Panc1 (cell line): ENCODE results near the gene GPR55. TPM values are rescaled to one million over a fixed set of nuclear protein-coding genes. Genes with fewer than 3 reads are reported as not detected.
A peak's percentile ranks its signal among the peaks of the same experiment; 100 is the strongest.

Source experiments
- ATAC-seq: fragments of 200-7000 bp; cut with Tn5 transposase; 2 replicates; pipeline ENCODE4 v1.9.1; 2020; ENCODE audit warnings: mild to moderate bottlenecking, moderate library complexity
- BruUV-seq: library from RNA; stranded (reverse); fragments of 400-500 nt; replicated peaks from 2 replicates; lab custom pipeline; 2021; lab: Mats Ljungman, UMichigan
- CTCF ChIA-PET: fragments of 300-600 bp; sonication (Branson Sonifier 250); formaldehyde crosslinking; loops from one replicate; lab custom pipeline; 2022; ENCODE audit warnings: antibody characterized with exemption; lab: Charles Lee
- POLR2A ChIA-PET: fragments of 300-600 bp; sonication (Branson Sonifier 250); formaldehyde crosslinking; loops from one replicate; lab custom pipeline; 2022; ENCODE audit warnings: antibody characterized with exemption; lab: Charles Lee
- DNase-seq: peaks from one replicate; pipeline ENCODE4 v3.0.0-alpha.2; 2010; ENCODE audit warnings: low read depth, low spot score
- H3K27ac ChIP-seq: 2 replicates; pipeline ENCODE4 v1.5.1; 2011; ENCODE audit warnings: mild to moderate bottlenecking, low read length, inconsistent platforms
- H3K27me3 ChIP-seq: fragments of 200-500 bp; sonication (Bioruptor generic); 2 replicates; pipeline ENCODE4 v1.6.0; 2014; ENCODE audit warnings: low read length, inconsistent platforms; ENCODE audit not compliant: control insufficient read depth, insufficient read depth
- H3K36me3 ChIP-seq: fragments of 200-500 bp; sonication (Bioruptor generic); 2 replicates; pipeline ENCODE4 v1.5.1; 2014; ENCODE audit warnings: inconsistent platforms, mild to moderate bottlenecking, low read length, moderate library complexity; ENCODE audit not compliant: control insufficient read depth, insufficient read depth
- H3K4me1 ChIP-seq: 2 replicates; pipeline ENCODE4 v1.5.1; 2011; ENCODE audit warnings: inconsistent platforms, mild to moderate bottlenecking, low read length, moderate library complexity; ENCODE audit not compliant: control insufficient read depth, insufficient read depth
- H3K4me3 ChIP-seq, 2 experiments: 2 replicates each; pipeline ENCODE4 v1.5.1; 2011 to 2012; ENCODE audit warnings: low read depth in 2 of 2, low read length in 2 of 2, mild to moderate bottlenecking in 2 of 2, inconsistent platforms in 1 of 2, moderate library complexity in 1 of 2
- H3K9me3 ChIP-seq: fragments of 200-500 bp; sonication (Bioruptor generic); 2 replicates; pipeline ENCODE4 v1.5.1; 2014; ENCODE audit warnings: low read depth, mild to moderate bottlenecking, inconsistent platforms, low read length, moderate library complexity; ENCODE audit not compliant: control insufficient read depth, insufficient read depth
- POLR2AphosphoS5 ChIP-seq: IDR thresholded peaks from 2 replicates; pipeline ENCODE4 v1.6.1; 2012; ENCODE audit warnings: mild to moderate bottlenecking, low read depth, low read length, moderate library complexity
- SIN3A ChIP-seq: IDR thresholded peaks from 2 replicates; pipeline ENCODE4 v1.6.1; 2012; ENCODE audit warnings: low read depth, mild to moderate bottlenecking, low read length, moderate library complexity, borderline replicate concordance; ENCODE audit not compliant: insufficient read depth
- TCF7L2 ChIP-seq: IDR thresholded peaks from 2 replicates; pipeline ENCODE4 v1.6.1; 2011; ENCODE audit warnings: mild to moderate bottlenecking, low read depth, low read length, inconsistent platforms
- in situ Hi-C: cut with HindIII; loops from 2 replicates; pipeline ENCODE4 v1.10.0; 2016; ENCODE audit warnings: low sequenced_read_pairs, low pct_unique_long_range_greater_than_20kb
- intact Hi-C: fragments of 100-400 bp; cut with micrococcal nuclease; formaldehyde crosslinking; loops from one replicate; pipeline ENCODE4 v1.10.0; 2022; ENCODE audit not compliant: unreplicated experiment
- total RNA-seq: library from RNA; stranded (reverse); gene quantifications from one replicate; pipeline ENCODE4 v1.2.1, GENCODE V29; 2021; ENCODE audit not compliant: unreplicated experiment
- TF ChIP-seq, protein P1 (sequence below), 2 experiments: IDR thresholded peaks; 2 replicates each; pipeline ENCODE4 v1.6.1; 2011 to 2012; ENCODE audit warnings: low read depth in 2 of 2, control low read depth in 1 of 2, low read length in 1 of 2, mild to moderate bottlenecking in 1 of 2, moderate library complexity in 1 of 2; ENCODE audit not compliant: insufficient read depth in 1 of 2
- TF ChIP-seq, protein P2 (sequence below): fragments of 450-650 bp; IDR thresholded peaks from 2 replicates; pipeline ENCODE4 v1.5.1; 2017; ENCODE audit warnings: mild to moderate bottlenecking

GPR55 gene
- total RNA-seq, 1 experiment from 2014 or later: 0.08 TPM

DNA sequence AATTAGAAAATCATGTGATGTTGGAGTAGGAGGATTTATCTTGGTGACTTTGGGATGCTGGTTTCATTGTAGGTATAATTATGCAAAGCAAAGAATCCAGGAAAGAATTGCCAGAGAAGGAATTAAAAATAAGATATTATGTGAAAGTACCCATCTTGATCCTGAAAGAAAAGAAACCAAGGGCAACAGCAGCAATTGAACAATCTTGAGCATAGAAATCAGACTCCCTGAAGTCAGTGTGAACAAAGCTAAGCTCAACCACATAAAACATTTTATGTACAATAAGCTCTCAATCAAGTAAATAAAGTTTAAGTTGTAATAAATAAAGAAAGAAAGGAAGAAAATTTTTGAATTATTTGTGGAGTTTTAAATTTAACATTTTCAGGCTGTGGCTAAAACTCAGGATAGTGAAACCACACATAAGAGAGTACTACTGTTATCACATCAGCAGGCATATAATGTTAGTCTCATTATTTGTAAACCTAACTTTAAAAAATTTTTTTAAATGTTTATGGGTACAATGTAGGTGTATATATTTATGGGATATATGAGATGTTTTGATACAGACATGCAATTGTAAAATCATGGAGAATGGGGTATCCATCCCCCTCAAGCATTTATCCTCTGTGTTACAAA, 32.8 kb upstream of the GPR55 start:
- DNase-seq: no peak
- ChIA-PET CTCF (no interaction called here), POLR2A (no interaction called here)
- intact Hi-C loops: no loop called here
- in situ Hi-C loops: no loop called here
- Histone ChIP-seq H3K27ac (no peak overlapping the region), H3K4me1 (no peaks in the 10 kb centered on the region), H3K36me3 (no peaks in the 10 kb centered on the region), H3K4me3 (peak overlapping the region; percentile 34 to 46), H3K9me3 (no peaks in the 10 kb centered on the region), H3K27me3 (peaks cover 21% of the 10 kb centered on the region)
- no TSS peak for BruUV-seq
- no peak for TF ChIP-seq POLR2AphosphoS5
- TF ChIP-seq TCF7L2: no peak
- TF ChIP-seq, protein P1, sequence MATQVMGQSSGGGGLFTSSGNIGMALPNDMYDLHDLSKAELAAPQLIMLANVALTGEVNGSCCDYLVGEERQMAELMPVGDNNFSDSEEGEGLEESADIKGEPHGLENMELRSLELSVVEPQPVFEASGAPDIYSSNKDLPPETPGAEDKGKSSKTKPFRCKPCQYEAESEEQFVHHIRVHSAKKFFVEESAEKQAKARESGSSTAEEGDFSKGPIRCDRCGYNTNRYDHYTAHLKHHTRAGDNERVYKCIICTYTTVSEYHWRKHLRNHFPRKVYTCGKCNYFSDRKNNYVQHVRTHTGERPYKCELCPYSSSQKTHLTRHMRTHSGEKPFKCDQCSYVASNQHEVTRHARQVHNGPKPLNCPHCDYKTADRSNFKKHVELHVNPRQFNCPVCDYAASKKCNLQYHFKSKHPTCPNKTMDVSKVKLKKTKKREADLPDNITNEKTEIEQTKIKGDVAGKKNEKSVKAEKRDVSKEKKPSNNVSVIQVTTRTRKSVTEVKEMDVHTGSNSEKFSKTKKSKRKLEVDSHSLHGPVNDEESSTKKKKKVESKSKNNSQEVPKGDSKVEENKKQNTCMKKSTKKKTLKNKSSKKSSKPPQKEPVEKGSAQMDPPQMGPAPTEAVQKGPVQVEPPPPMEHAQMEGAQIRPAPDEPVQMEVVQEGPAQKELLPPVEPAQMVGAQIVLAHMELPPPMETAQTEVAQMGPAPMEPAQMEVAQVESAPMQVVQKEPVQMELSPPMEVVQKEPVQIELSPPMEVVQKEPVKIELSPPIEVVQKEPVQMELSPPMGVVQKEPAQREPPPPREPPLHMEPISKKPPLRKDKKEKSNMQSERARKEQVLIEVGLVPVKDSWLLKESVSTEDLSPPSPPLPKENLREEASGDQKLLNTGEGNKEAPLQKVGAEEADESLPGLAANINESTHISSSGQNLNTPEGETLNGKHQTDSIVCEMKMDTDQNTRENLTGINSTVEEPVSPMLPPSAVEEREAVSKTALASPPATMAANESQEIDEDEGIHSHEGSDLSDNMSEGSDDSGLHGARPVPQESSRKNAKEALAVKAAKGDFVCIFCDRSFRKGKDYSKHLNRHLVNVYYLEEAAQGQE (IDR thresholded peaks at IDR 0.05; ENCODE audit: insufficient read depth in 1 of 2, low read depth in 2 of 2, low read length in 1 of 2): no peak
- TF ChIP-seq, protein P2, sequence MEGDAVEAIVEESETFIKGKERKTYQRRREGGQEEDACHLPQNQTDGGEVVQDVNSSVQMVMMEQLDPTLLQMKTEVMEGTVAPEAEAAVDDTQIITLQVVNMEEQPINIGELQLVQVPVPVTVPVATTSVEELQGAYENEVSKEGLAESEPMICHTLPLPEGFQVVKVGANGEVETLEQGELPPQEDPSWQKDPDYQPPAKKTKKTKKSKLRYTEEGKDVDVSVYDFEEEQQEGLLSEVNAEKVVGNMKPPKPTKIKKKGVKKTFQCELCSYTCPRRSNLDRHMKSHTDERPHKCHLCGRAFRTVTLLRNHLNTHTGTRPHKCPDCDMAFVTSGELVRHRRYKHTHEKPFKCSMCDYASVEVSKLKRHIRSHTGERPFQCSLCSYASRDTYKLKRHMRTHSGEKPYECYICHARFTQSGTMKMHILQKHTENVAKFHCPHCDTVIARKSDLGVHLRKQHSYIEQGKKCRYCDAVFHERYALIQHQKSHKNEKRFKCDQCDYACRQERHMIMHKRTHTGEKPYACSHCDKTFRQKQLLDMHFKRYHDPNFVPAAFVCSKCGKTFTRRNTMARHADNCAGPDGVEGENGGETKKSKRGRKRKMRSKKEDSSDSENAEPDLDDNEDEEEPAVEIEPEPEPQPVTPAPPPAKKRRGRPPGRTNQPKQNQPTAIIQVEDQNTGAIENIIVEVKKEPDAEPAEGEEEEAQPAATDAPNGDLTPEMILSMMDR: no peak
- no peak for TF ChIP-seq SIN3A
- ATAC-seq: no peak

DNA sequence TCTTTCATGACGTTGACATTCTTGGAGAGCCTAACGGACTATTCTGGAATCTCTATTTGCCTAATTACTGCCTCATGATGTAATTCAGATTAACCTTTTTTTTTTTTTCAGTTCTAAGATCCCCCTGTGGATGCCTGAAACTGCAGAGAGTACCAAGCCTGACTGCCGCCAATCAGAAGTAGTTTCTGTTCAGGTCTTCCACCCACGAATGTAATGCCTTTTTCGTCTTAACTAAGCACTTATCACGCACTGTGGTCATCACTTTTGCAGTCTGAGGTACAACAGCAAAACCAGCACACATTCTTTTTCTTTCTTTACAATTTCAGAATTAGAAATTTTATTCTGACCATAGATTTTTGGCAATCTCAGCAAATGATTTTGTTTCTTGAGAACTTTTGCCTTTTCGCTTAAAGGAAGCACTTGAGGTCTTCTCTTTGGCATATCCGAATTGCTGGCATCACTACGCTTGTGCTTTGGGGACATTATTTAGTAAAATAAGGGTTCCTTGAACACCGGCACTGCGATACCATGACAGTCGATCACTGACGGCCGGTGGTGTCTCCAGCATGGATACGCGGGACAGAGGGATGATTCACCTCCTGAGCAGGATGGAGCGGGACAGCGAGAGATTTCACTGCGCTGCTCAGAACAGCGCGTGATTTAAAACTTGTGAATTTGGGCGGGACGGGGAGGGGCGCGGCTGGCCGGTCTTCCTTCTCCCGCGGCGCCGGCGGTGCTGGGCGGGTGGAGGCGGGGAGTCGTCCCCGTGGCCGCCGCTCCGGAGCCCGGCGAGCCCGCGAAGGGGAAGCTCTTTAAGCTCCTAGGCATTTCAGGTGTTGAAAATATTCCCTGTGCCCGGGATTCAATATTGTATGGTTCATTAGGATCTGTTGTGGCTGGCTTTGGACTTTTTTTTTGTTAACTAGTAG, 32.0 kb upstream of the GPR55 start:
- in situ Hi-C loops (no loop called here), intact Hi-C loops (no loop called here)
- ATAC-seq (peak; percentile 91), DNase-seq (no peak)
- Histone ChIP-seq H3K27me3 (peaks cover 21% of the 10 kb centered on the region), H3K36me3 (no peaks in the 10 kb centered on the region), H3K27ac (no peak overlapping the region), H3K4me3 (peak overlapping the region; percentile 34 to 46), H3K4me1 (no peaks in the 10 kb centered on the region), H3K9me3 (no peaks in the 10 kb centered on the region)
- CTCF ChIA-PET: no interaction called here
- BruUV-seq: no TSS peak
- TF ChIP-seq TCF7L2 (no peak), SIN3A (no peak), POLR2AphosphoS5 (no peak)
- TF ChIP-seq, protein P2: no peak
- TF ChIP-seq, protein P1 (IDR thresholded peaks at IDR 0.05; ENCODE audit: insufficient read depth in 1 of 2, low read depth in 2 of 2, low read length in 1 of 2): no peak
- POLR2A ChIA-PET: no interaction called here
